Measurements from ENCODE around the gene CAV3.

GRCh38 chr3:8775602-8776001 is 42.0 kb downstream of the CAV3 start:
- TF ChIP-seq CTCF (IDR thresholded peaks at IDR 0.05) (no peak), EP300 (IDR thresholded peaks at IDR 0.05) (no peak), POLR2A (IDR thresholded peaks at IDR 0.05) (no peak)

All from ovary (tissue), 3 donors.